HG02981 (cell line): ENCODE measurements around the gene STC2.

Experiments used
- ATAC-seq: cut with Tn5 transposase; IDR thresholded peaks from one replicate; pipeline ENCODE4 v1.9.1; 2021; ENCODE audit warnings: mild to moderate bottlenecking, moderate library complexity; ENCODE audit not compliant: unreplicated experiment

The STC2 gene

GRCh38 chr5:173329491-173330337, 1.5 kb upstream of the STC2 start:
- ATAC-seq, result no peak

GRCh38 chr5:173328844-173329490, 753 bp upstream of the STC2 start:
- ATAC-seq, result no peak

- no peak for ATAC-seq
Observed at GRCh38 chr5:173327084-173327947, 898 bp downstream of the STC2 start.

GRCh38 chr5:173326501-173326960, 1.7 kb downstream of the STC2 start:
- ATAC-seq, result no peak

- no peak for ATAC-seq
Observed at GRCh38 chr5:173325091-173325698, 3.0 kb downstream of the STC2 start.

GRCh38 chr5:173324115-173325001, 3.9 kb downstream of the STC2 start:
- ATAC-seq, result no peak

- no peak for ATAC-seq
Observed at GRCh38 chr5:173323799-173324114, 4.5 kb downstream of the STC2 start.

GRCh38 chr5:173323106-173323798, 5.0 kb downstream of the STC2 start:
- ATAC-seq, result no peak

- ATAC-seq, result no peak
Observed at GRCh38 chr5:173321886-173322285, 6.3 kb downstream of the STC2 start.

GRCh38 chr5:173320259-173320658, 8.0 kb downstream of the STC2 start:
- no peak for ATAC-seq

GRCh38 chr5:173319646-173320045, 8.6 kb downstream of the STC2 start:
- no peak for ATAC-seq

- ATAC-seq, result no peak
Observed at GRCh38 chr5:173318881-173319620, 9.2 kb downstream of the STC2 start.

GRCh38 chr5:173318330-173318729, 9.9 kb downstream of the STC2 start:
- ATAC-seq, result no peak

GRCh38 chr5:173317852-173318251, 10.4 kb downstream of the STC2 start:
- ATAC-seq, result no peak

GRCh38 chr5:173317091-173317730, 11.0 kb downstream of the STC2 start:
- no peak for ATAC-seq

GRCh38 chr5:173316339-173317020, 11.7 kb downstream of the STC2 start:
- no peak for ATAC-seq

GRCh38 chr5:173315495-173316338, 12.5 kb downstream of the STC2 start:
- ATAC-seq, result no peak
